ENCODE data around the gene CD80.
"Not testable (repeated sequence)": the region's sequence is repeated elsewhere in the genome, so short reads cannot be mapped to it uniquely, and the experiment has no call there.

Gene CD80, protein sequence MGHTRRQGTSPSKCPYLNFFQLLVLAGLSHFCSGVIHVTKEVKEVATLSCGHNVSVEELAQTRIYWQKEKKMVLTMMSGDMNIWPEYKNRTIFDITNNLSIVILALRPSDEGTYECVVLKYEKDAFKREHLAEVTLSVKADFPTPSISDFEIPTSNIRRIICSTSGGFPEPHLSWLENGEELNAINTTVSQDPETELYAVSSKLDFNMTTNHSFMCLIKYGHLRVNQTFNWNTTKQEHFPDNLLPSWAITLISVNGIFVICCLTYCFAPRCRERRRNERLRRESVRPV

GRCh38 chr3:119559441-119559963 lies at the start of gene CD80:
Gene CD80 (minus strand): TSS chr3:119559614. CDS start chr3:119557728, 1,886 bp downstream.
- peak; percentile 15 for DNase-seq (ENCODE audit: low read depth)

DNA sequence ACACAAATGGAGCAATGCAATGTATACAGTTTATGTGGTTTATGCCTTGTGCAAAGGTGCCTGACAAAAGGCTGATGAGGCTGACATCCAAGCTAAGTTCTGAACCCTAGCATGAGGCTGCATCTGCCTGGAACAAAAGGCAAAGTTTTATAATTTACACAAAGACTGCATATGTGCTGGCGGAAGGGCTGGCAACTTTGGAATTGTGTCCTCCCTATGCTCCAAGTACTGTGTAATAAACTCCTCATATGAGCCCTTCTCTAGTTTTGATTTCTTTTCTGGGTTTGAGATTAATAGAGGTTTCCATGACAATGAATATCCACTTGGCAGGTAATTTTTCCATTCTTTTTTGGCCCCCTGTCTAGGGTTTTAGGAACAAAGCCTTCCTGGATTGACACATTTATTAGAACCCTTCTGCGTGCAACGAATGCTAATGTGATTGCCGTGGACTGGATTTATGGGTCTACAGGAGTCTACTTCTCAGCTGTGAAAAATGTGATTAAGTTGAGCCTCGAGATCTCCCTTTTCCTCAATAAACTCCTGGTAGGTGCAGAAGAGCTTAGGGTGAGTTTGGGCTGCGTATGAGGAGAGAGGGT lies 49.1 kb upstream of the CD80 start:
- DNase-seq (ENCODE audit: low read depth): no peak

GRCh38 chr3:119604878-119605277 lies 45.5 kb upstream of the CD80 start:
- no peak for DNase-seq (ENCODE audit: low read depth)

DNA sequence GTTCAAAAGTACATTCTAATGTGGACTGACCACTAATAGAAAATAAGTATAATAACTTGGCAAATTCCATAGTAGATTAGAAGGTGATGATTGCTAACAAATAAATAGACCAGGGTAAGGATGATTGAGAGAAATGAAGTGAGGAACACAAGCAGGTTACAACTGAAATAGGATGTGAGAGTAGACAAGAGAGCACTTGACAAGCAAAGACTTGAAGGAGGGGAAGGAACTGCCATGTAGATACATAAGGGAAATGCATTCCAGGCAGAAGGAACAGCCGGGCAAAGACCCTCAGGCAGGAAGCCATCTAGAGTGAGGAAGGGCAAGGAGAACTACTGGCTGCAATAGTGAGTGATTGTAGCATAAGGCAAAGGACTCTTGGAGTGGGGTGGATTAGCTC lies 43.3 kb upstream of the CD80 start:
- no peak for DNase-seq (ENCODE audit: low read depth)

DNA sequence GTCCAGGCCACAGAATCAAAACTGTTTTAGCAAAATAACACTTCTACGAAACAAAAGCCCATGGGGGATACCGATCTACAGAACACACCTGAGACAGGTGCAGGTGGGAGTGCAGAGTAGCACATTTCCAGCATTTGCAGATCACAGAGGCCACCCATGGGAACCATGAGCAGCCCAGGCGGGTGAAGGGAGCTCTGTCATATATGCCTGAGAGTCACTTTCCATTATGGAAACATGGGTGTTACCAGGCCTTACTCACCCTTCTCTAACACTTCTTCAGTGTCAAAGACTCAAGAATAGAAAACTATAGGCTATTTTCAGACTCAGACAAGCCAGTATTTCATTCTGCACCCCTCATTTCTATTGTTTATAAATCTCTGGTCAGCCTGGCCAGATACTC lies 41.7 kb upstream of the CD80 start:
- no peak for DNase-seq (ENCODE audit: low read depth)

- DNase-seq (ENCODE audit: low read depth): no peak
Observed at GRCh38 chr3:119600732-119601131, 41.3 kb upstream of the CD80 start.

DNA sequence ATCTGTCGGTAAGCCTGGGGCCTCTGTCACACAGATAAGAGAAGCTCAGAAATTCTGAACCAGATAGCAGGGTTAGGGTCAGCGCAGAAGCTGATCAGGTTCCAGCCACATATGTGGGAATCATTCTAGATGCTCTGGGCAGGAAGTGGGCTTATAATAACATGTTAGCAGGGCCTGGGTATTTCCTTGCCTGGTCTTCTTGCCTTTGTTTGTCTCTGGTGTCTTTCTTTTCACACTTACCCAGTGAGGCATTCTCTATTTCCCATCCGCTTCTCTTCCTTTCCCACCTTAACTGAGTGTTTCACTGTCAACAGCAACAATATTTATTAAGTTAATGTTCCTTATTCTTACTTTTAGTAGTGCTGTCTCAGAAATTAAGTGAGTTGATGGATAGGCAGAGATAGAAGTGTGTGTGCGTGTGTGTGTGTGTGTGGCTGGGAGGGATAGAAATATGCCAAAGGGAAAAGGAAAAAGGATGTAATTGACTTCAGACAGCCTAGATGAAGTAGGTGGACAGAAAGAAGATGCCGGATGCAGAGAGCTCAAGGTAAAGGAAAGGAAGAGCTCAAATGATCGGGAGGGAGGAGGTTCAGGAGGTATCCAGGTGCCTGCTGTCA lies 40.3 kb upstream of the CD80 start:
- no peak for DNase-seq (ENCODE audit: low read depth)

DNA sequence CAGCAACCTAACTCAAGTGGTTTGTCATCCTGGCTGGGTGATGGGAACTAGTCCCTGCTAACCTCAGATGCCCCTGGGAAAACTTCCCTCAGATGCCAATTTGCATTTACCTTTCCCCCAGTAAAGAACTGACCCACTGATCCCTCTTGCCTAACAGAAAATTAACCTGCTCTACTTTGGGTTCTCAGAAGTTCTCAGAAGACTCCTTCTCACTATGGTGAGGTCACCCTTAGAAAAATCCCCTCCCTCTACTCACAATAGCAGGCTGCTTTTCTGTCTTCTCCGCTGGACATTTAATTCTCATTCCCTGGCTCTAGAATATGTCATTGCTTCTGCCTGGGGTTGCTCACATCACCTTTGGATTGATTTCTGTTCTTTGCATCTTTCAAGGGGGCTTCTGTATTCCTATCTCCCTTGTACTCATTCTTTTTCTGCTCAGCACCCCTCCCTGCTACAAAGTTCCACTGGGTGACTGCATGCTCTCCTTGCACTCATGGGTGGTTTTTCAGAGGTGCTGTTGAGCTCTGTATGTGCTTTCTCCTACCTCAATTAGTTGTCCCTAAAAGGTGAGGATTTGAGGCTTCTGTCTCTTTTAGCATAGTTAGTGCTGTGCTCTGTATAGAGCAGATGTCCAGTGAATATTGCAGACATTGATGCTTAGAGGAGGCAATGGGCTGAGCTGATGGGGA lies 39.1 kb upstream of the CD80 start:
- no peak for DNase-seq (ENCODE audit: low read depth)

- DNase-seq (ENCODE audit: low read depth): no peak
Observed at GRCh38 chr3:119597548-119598288, 38.3 kb upstream of the CD80 start, which contains the start of gene PLA1A. Gene PLA1A (plus strand): TSS chr3:119597885. CDS start chr3:119597914, 29 bp downstream.

DNA sequence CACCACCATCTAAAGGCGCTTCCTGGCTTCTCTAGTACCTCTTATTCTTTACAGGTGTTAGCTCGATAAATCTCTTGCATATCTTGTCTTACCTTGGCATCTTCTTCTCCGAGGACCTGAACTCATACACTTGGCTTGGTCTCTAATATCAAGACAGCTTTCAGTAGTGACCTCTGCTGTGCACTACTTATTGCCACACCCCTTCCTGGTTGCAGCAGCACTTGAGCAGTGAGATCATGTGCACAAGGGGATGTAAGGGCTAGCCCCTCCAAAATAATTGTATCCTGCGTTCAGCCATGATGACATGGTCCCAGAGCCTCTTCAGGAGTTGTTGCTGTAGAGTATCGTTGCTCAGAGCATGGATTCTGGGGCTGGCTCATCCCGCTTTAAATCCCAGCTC lies 37.0 kb upstream of the CD80 start:
- DNase-seq (ENCODE audit: low read depth): no peak

DNA sequence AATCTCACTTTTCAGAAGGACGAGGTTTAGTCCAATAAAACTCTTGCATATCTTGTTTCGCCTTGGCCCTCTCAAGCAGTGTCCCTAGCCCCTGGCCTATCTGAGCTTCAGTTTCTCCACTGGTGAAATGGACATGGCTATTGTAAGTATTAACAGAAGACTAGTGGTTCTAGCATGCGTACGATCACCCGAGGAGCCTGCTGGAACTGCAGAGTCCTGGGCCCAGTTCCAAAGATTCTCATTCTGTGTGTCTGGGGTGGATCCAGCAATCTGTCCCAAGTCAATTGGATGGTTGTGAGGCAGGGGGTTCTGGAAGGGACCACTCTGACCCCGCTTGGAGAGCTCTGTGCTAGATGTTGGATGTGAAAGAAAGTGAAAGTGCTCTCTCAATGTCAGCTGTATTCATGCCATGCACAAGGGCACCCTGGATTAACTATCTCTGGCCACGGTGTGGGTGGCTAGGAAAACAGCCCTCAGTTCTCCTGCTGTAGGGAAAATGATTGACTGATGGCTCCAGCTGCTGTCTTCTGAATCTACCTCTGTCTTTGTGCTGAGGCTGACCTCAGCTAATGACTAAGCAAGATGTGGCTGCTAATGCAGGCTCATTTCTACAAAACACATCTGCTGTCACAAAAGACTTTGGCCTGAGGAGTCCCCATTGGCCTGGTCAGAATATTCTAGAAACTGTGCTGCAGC lies 36.4 kb upstream of the CD80 start:
- no peak for DNase-seq (ENCODE audit: low read depth)

DNA sequence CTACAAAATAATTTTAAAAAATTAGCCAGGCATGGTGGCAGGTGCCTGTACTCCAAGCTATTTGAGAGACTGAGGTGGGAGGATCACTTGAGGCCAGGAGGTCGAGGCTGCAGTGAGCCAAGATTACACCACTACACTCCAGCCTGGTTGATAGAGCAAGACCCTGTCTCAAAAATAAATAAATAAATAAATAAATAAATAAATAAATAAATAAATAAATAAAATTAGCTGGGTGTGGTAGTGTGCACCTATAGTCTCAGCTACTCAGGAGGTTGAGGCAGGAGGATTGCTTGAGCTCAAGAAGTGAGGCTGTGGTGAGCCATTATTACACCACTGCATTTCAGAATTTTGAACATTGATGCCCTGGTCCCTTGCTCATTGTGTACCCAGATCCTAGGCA lies 35.5 kb upstream of the CD80 start:
- not testable (repeated sequence) for DNase-seq (ENCODE audit: low read depth)

GRCh38 chr3:119594066-119594465 lies 34.7 kb upstream of the CD80 start:
- no peak for DNase-seq (ENCODE audit: low read depth)

GRCh38 chr3:119592861-119593260 lies 33.4 kb upstream of the CD80 start:
- DNase-seq (ENCODE audit: low read depth): no peak

DNA sequence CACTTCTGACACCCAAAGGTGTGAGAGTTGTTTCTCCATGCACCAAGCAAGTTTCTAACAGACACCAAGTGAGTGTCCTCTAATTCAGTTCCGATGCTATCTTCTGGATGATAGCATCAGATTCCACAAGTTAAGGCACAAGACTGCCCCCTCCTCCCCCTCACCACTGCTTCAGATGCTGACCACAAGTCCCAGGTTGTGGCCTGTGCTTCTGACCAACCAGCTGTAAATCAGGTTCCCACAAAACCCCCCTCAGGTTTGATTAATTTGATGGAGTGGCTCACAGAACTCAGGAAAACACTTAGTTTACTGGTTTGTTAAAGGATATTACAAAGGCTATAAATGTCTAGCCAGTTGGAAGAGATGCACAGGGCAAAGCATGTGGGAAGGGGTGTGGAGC lies 31.3 kb upstream of the CD80 start:
- no peak for DNase-seq (ENCODE audit: low read depth)

- no peak for DNase-seq (ENCODE audit: low read depth)
Observed at GRCh38 chr3:119589102-119589773, 29.8 kb upstream of the CD80 start.

DNA sequence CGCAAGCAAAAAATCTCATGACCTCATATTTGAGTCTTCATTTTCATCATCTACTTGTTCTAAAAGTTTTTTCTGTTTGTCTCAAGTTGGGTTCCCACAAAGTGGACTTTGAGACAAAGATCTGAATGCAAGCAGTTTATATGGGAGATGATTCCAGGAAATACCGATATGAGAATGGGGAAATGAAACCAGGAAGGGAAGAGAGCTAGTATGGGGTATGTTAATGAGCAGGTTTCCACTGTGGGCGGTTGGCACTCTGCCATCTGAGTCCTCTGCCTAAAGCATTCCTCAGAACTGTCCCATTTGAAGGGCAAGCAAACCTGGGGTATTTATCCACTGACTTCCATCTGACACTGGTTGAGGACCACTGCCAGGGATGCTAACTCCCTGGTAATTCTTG lies 28.7 kb upstream of the CD80 start:
- DNase-seq (ENCODE audit: low read depth): no peak

DNA sequence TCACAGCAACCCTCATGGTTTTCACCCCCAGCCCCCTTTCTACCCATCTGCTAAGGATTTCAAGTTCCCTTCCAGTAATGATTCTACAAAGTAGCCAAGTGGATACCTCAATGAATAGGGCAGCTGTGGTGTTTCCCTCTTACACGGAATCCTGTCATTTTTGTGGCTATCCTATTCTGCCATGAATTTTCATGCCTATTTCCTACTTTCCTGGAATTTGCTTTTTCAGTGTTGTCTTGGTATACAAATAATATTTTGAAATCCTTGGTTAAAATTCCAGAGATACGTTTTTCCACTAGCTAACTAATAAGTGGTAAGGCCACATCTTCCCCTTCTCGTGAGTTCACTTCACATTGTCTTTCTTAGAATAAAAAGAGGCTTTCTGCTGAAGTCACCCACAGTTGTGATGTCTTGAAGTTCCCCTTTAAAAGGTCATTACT lies 27.3 kb upstream of the CD80 start:
- DNase-seq (ENCODE audit: low read depth): no peak

GRCh38 chr3:119585856-119586570 lies 26.6 kb upstream of the CD80 start:
- no peak for DNase-seq (ENCODE audit: low read depth)

DNA sequence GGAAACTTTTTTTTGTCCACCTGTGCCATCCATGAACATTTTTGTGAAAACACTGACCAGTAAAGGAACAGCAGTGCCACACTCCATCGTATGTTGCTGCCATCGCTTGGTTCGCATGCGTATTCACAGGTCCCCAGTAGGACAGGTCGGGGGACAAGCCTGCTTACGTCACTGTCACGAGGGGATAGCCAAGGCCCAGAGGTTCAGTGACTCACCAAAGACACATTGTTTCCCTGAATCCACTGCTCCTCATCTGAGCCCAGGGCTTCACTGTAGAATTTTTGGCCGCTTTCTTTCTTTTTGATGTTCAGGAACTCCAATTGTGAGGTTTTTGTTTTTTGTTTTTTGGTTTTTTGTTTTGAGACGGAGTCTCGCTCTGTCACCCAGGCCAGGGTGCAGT lies 25.8 kb upstream of the CD80 start:
- DNase-seq (ENCODE audit: low read depth): no peak

Measured in stromal cell of bone marrow (primary cell).